22Rv1 (cell line): ENCODE data around the gene RABL6.

Experiments used
- CTCF ChIP-seq: fragments of 450-650 bp; IDR thresholded peaks from 2 replicates; pipeline ENCODE4 v1.5.1; 2017; ENCODE audit warnings: mild to moderate bottlenecking
- ZFX ChIP-seq: fragments of 450-650 bp; IDR thresholded peaks from 2 replicates; pipeline ENCODE4 v1.6.1; 2017; ENCODE audit warnings: antibody characterized with exemption, borderline replicate concordance

GRCh38 chr9:136791516-136792276, 16.1 kb upstream of the RABL6 start:
- TF ChIP-seq CTCF (peak; percentile 100), ZFX (no peak)
